ENCODE results near the gene PPA2.
A peak's percentile ranks its signal among the peaks of the same experiment; 100 is the strongest.
"Not testable (repeated sequence)": the region's sequence is repeated elsewhere in the genome, so short reads cannot be mapped to it uniquely, and the experiment has no call there.

The PPA2 gene

GRCh38 chr4:105458541-105458940 is 15.3 kb downstream of the PPA2 start:
- DNase-seq (ENCODE audit: low read depth): not testable (repeated sequence)

- DNase-seq (ENCODE audit: low read depth): peak; percentile 63
Observed at GRCh38 chr4:105458001-105458400, 15.9 kb downstream of the PPA2 start.

GRCh38 chr4:105455998-105456397 is 17.9 kb downstream of the PPA2 start:
- DNase-seq (ENCODE audit: low read depth): no peak

GRCh38 chr4:105455182-105455581 is 18.7 kb downstream of the PPA2 start:
- no peak for DNase-seq (ENCODE audit: low read depth)

GRCh38 chr4:105453550-105454205 is 20.2 kb downstream of the PPA2 start:
- no peak for DNase-seq (ENCODE audit: low read depth)

- no peak for DNase-seq (ENCODE audit: low read depth)
Observed at GRCh38 chr4:105451346-105451745, 22.5 kb downstream of the PPA2 start.

GRCh38 chr4:105440890-105441289 is 33.0 kb downstream of the PPA2 start:
- DNase-seq (ENCODE audit: low read depth): no peak

- no peak for DNase-seq (ENCODE audit: low read depth)
Observed at GRCh38 chr4:105437637-105438036, 36.2 kb downstream of the PPA2 start.

- no peak for DNase-seq (ENCODE audit: low read depth)
Observed at GRCh38 chr4:105436414-105436813, 37.4 kb downstream of the PPA2 start.

- DNase-seq (ENCODE audit: low read depth): no peak
Observed at GRCh38 chr4:105434940-105435339, 38.9 kb downstream of the PPA2 start.

- no peak for DNase-seq (ENCODE audit: low read depth)
Observed at GRCh38 chr4:105433421-105433820, 40.4 kb downstream of the PPA2 start.

GRCh38 chr4:105432438-105432837 is 41.4 kb downstream of the PPA2 start:
- DNase-seq (ENCODE audit: low read depth): no peak

- DNase-seq (ENCODE audit: low read depth): no peak
Observed at GRCh38 chr4:105430811-105431210, 43.1 kb downstream of the PPA2 start.

GRCh38 chr4:105426187-105426897 is 47.5 kb downstream of the PPA2 start:
- DNase-seq (ENCODE audit: low read depth): no peak

GRCh38 chr4:105422207-105422920 is 51.5 kb downstream of the PPA2 start:
- DNase-seq (ENCODE audit: low read depth): no peak

GRCh38 chr4:105417624-105418023 is 56.2 kb downstream of the PPA2 start:
- peak; percentile 43 for DNase-seq (ENCODE audit: low read depth)

- DNase-seq (ENCODE audit: low read depth): no peak
Observed at GRCh38 chr4:105415281-105415744, 58.5 kb downstream of the PPA2 start.

GRCh38 chr4:105414316-105414715 is 59.5 kb downstream of the PPA2 start:
- no peak for DNase-seq (ENCODE audit: low read depth)

- DNase-seq (ENCODE audit: low read depth): not testable (repeated sequence)
Observed at GRCh38 chr4:105409135-105409534, 64.7 kb downstream of the PPA2 start.

- no peak for DNase-seq (ENCODE audit: low read depth)
Observed at GRCh38 chr4:105400901-105401677, 72.8 kb downstream of the PPA2 start.

GRCh38 chr4:105399532-105400161 is 74.2 kb downstream of the PPA2 start:
- peak; percentile 94 for DNase-seq (ENCODE audit: low read depth)

GRCh38 chr4:105392858-105393257 is 81.0 kb downstream of the PPA2 start:
- no peak for DNase-seq (ENCODE audit: low read depth)

Measured in iris pigment epithelial cell (primary cell).